ENCODE measurements around the gene HSD17B3. TPM values are rescaled to one million over a fixed set of nuclear protein-coding genes. Genes with fewer than 3 reads are reported as not detected.
"Not testable (repeated sequence)": the region's sequence is repeated elsewhere in the genome, so short reads cannot be mapped to it uniquely, and the experiment has no call there.

The HSD17B3 gene
- total RNA-seq, 2 donors from 2014 or later: 0.55 to 126 TPM

DNA sequence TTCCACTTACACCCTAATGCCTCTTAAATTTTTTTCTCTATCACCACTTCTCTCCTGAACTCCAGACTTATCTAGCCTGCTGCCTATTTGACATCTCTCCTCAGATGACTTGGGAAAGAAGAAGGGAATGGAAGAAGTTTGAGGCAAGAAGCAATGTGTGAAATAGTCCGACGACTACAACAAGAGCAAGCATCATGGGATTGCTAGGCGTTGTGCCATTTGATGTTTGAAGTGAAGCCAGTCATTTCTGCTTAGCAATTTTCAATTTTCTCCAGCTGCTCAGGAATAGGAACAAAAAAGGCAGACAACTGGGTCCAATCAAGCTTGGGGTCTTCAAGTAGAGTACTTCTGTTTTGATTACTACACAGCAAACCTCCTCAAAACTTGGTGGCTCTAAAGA lies 106.4 kb downstream of the HSD17B3 start:
- Histone ChIP-seq H3K36me3 (no peaks in the 10 kb centered on the region), H3K4me3 (no peak overlapping the region), H3K27me3 (replicated peaks; ENCODE audit: insufficient read depth) (no peaks in the 10 kb centered on the region), H3K9me3 (no peaks in the 10 kb centered on the region), H3K4me1 (replicated peaks) (no peaks in the 10 kb centered on the region), H3K27ac (no peak overlapping the region)
- WGBS: 85% methylated on average over 3 of the region's 3 CpGs
- TF ChIP-seq POLR2A (IDR thresholded peaks at IDR 0.05): no peak
- TF ChIP-seq, protein P1, sequence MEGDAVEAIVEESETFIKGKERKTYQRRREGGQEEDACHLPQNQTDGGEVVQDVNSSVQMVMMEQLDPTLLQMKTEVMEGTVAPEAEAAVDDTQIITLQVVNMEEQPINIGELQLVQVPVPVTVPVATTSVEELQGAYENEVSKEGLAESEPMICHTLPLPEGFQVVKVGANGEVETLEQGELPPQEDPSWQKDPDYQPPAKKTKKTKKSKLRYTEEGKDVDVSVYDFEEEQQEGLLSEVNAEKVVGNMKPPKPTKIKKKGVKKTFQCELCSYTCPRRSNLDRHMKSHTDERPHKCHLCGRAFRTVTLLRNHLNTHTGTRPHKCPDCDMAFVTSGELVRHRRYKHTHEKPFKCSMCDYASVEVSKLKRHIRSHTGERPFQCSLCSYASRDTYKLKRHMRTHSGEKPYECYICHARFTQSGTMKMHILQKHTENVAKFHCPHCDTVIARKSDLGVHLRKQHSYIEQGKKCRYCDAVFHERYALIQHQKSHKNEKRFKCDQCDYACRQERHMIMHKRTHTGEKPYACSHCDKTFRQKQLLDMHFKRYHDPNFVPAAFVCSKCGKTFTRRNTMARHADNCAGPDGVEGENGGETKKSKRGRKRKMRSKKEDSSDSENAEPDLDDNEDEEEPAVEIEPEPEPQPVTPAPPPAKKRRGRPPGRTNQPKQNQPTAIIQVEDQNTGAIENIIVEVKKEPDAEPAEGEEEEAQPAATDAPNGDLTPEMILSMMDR (IDR thresholded peaks at IDR 0.05): no peak
- no peak for TF ChIP-seq POLR2AphosphoS5 (IDR thresholded peaks at IDR 0.05)
- intact Hi-C loops (cut with DNase I): loop anchor here (5.0 kb wide), 1 partner anchor 478 kb away; no protein-coding TSS in a partner anchor
- no peak for DNase-seq (ENCODE audit: low spot score)

DNA sequence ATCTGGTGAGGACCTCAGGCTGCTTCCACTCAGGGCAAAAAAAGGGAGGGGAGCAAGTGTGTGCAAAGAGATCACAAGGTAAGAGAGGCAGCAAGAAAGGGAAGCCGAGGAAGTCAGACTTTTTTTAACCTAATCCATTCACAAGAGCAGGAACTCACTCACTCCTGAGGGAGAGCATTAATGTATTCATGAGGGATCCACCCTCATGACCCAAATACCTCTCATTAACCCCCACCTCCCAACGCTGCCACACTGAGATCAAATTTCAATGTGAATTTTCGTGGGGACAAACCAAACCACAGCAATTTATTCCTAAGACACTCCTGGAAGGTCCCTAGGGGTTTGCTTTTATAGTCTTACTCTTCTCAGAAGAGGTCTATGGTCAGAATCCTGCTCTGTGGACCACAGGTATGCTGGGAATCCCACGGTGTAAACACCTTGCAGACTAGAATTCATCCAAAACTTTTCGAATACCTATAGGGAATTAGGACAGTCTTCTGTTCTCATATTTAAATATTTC lies 108.7 kb downstream of the HSD17B3 start:
- Histone ChIP-seq H3K36me3 (no peaks in the 10 kb centered on the region), H3K4me1 (replicated peaks) (no peaks in the 10 kb centered on the region), H3K27ac (no peak overlapping the region), H3K27me3 (replicated peaks; ENCODE audit: insufficient read depth) (no peaks in the 10 kb centered on the region), H3K4me3 (no peak overlapping the region), H3K9me3 (no peaks in the 10 kb centered on the region)
- intact Hi-C loops (cut with DNase I): no loop called here
- 56% methylated on average over 5 of the region's 5 CpGs for WGBS
- no peak for TF ChIP-seq POLR2A (IDR thresholded peaks at IDR 0.05)
- TF ChIP-seq, protein P1 (IDR thresholded peaks at IDR 0.05): no peak
- DNase-seq (ENCODE audit: low spot score): no peak

DNA sequence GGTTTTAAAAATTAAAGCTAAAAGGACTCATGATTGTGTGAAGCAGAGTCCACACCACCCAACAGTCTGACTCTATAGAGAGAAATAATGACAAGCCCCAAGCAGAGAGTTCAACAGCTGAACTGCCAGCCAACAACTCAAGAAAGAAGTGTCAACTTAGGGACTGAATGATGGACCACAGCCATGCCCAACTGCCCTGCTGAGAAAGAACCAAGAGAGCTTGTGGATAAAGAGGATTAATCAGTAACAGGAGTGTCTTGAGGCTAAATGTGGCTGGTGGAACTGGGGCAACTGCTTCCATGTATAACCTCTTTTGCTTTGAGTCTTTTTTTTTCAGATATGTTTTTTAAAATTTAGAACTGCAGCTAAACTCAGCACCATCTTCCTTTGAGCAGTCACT lies 109.3 kb downstream of the HSD17B3 start:
- Histone ChIP-seq H3K4me1 (replicated peaks) (no peaks in the 10 kb centered on the region), H3K27me3 (replicated peaks; ENCODE audit: insufficient read depth) (no peaks in the 10 kb centered on the region), H3K4me3 (no peak overlapping the region), H3K27ac (no peak overlapping the region), H3K36me3 (no peaks in the 10 kb centered on the region), H3K9me3 (no peaks in the 10 kb centered on the region)
- no peak for TF ChIP-seq POLR2A (IDR thresholded peaks at IDR 0.05)
- no peak for TF ChIP-seq POLR2AphosphoS5 (IDR thresholded peaks at IDR 0.05)
- TF ChIP-seq, protein P1 (IDR thresholded peaks at IDR 0.05): no peak
- intact Hi-C loops (cut with DNase I): no loop called here
- DNase-seq (ENCODE audit: low spot score): no peak

DNA sequence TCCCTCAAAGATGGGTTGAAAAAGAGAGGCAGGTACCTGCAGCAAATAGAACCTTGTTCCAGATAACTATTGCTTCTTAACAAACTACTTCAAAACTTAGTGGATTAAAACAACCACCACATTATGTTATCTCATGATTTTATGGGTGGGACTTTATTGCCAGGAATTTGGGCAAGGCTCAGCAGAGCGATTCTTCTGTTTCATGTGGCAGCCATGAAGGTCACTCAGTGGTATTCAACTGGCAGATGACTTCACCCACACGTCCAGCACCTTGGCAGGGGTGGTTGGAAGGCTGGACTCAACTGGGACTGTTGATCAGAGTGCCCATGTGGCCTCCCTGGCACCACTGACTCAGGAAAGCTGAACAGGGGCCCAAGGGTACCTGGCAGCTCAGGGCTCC lies 112.0 kb downstream of the HSD17B3 start:
- intact Hi-C loops (cut with DNase I): no loop called here
- 89% methylated on average over 2 of the region's 2 CpGs for WGBS
- no peak overlapping the region for H3K4me3 ChIP-seq
- TF ChIP-seq POLR2AphosphoS5 (IDR thresholded peaks at IDR 0.05): no peak
- TF ChIP-seq, protein P1 (IDR thresholded peaks at IDR 0.05): no peak
- no peak for TF ChIP-seq POLR2A (IDR thresholded peaks at IDR 0.05)
- no peaks in the 10 kb centered on the region for H3K36me3 ChIP-seq
- no peak overlapping the region for H3K27ac ChIP-seq
- peaks cover 5% of the 10 kb centered on the region for H3K4me1 ChIP-seq (replicated peaks)
- H3K9me3 ChIP-seq: no peaks in the 10 kb centered on the region
- no peak for DNase-seq (ENCODE audit: low spot score)
- no peaks in the 10 kb centered on the region for H3K27me3 ChIP-seq (replicated peaks; ENCODE audit: insufficient read depth)

DNA sequence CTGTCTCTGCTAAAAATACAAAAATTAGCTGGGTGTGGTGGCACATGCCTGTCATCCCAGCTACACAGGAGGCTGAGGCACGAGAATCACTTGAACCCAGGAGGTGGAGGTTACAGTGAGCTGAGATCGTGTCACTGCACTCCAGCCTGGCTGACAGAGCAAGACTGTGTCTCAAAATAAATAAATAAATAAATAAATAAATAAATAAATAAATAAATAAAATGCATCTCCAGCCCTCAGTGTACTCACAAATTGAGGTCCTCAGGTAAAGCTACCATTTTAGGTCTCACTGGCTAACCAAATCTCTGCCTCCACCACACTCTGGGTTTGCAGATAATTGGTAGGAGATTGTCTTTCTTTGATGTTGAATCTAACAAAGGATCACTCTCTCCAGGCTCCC lies 112.4 kb downstream of the HSD17B3 start:
- H3K36me3 ChIP-seq; intact Hi-C loops (cut with DNase I): not testable (repeated sequence)

More for the DNA sequence above, 112.4 kb downstream of the HSD17B3 start:
- not testable (repeated sequence) for H3K4me3 ChIP-seq; H3K9me3 ChIP-seq; H3K4me1 ChIP-seq (replicated peaks); H3K27me3 ChIP-seq (replicated peaks; ENCODE audit: insufficient read depth); DNase-seq (ENCODE audit: low spot score); H3K27ac ChIP-seq
- 98% methylated on average over 2 of the region's 2 CpGs for WGBS
